ENCODE measurements around the gene HOXA9.

Gene HOXA9

DNA sequence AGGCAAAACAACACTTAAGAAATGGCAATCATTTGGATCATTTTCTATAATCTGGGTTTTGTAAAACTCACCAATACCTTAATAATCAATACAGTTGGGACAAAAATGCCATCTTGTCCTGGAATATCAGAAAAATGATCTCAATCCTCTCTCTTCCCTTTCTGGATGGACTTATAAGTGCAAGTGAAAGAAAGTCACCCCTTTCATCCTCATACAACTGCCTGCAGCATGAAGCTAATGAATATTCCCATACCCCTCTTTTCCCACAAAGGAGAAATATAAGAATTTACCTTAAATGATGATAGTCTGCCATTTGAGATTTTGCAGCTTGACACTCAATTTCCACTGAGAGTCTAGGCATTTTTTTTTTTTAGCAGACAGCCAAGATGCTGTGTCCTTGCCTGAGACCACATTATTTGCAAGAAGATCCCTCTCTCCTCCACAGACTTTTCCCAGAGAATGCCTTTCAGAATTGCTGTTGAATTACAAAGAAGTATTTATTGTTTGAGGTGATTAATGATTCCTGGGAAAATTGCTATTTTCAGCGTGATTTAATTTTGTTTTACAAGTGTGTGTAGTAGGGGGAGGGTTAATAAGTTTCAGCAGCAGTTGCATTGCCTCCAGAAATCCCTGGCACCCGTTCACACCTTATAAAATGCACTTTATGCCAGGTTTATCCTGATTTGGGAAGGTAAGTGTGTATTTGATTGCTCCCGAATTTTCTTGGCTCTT is 38.6 kb downstream of the HOXA9 start:
- DNase-seq (ENCODE audit: low read depth in 2 of 2): no peak

DNA sequence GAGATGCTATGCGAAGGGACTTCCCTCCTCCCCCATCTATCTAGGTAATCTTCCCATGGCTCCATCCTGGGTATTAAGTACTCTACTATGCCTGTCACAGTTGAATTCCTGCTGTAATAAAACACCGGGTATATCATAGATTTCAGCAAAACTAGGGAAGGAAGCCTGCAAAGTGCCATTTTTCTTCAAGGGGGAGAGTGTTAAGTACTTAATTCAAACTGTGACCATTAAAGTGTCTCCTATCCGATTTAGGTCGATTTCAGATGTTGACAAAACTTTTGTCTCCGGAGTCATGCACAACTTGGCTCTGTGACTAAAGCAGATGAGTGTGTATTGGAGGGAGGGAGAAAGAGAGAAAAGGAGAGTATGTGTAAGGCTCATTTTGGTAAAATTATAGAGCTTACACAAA is 39.3 kb downstream of the HOXA9 start:
- no peak for DNase-seq (ENCODE audit: low read depth in 2 of 2)

DNA sequence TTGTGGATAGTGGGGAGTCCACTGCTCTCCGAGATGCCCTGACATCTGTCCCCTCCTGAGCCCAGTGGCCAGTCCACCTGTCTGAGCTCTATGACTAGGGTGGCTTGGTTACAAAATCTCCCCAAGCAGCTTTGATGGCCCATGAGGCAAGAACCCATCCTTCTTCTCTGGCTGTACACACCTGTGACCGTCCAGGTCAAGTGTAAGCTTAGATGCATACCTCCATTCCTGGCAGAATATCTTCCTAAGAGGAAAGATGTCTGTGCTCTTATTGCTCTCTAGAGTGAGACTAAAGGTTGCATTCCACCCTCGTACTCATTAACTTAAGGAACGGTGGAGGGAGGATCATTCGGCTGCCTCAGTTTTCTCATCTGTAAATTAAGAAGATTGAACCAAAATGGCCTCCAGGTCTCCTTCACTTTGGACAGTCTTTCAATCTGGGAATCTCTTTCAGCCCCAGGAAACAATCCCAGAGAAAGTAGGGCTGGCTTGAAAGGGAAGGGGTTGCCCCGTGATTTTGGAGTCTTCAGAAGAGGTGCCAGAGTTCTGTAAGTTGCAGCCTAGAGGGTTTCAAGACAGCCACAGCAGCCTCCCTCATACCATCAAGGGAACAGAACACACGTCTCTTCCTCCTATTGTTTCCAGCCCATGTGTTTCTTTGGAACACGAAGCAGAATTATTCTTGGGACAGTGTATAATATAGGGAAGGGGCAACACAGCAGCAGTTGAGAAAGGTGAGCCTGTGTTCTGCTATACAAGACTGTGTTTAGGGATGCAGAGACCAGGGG is 40.2 kb downstream of the HOXA9 start:
- no peak for DNase-seq (ENCODE audit: low read depth in 2 of 2)

DNA sequence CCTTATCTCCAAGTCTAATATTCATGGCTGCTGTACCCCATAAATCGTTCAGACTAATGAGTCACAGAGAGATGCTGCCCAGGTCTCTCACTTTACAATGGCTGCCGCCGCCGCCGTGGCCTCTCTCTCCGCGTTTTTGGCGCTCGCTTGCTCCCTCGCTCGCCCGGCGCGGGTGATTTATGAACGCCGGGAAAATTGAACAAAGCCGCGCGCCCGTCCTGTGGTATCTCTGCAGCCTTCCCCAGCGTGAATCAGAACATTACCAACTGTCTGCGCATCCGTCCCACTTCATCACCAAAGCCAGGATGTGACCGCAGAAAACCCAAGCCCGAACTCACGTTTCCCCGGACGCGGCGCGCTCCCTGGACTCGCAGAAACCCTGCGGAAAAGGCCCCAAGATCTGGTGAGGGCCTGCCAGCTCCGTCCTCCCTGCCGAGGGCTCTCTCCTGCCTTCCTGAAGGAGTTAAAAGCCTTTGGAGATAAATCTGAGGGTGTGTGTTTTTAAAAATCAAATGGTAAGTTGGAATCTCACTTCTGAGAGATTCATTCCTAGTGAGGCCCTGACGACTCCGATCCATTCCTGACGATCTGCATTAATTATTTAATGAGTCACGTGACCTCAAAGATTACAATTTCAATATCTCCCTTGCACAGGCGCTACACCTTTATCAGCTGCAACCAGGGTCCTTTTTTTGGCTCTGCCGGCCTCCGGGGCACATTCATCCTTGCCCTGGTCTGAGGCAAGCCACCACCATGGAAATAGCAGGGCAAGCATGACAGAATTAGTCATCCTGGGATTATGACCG is 41.0 kb downstream of the HOXA9 start:
- DNase-seq (ENCODE audit: low read depth in 2 of 2): no peak

DNA sequence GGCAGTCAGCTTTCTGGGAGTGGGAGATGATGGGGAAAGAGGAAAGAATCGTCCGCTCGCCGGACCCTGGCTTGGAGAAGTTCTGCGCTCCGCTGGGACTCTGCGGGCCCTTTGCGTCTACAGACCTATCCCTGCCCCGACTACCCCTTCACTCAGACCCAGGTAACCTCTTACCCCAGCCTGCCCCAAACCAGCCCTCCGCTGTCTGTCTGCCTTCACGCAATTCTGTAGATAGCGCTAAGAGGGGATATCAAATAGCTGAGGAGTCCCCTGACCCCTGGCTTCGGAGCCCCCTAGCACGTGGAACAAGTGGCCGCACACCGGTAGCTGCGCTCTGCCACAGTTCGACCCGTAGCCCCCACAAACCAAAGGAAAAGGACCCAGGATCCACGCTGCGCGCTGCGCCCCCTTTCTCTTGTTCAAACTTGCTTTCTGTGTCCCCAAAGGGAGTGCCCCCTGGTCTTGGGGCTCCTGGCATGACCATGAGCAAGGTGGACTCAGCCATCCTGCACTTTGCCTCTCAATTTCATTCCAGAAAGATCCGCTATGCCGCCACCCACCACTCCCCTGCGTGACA is 41.8 kb downstream of the HOXA9 start:
- no peak for DNase-seq (ENCODE audit: low read depth in 2 of 2)

DNA sequence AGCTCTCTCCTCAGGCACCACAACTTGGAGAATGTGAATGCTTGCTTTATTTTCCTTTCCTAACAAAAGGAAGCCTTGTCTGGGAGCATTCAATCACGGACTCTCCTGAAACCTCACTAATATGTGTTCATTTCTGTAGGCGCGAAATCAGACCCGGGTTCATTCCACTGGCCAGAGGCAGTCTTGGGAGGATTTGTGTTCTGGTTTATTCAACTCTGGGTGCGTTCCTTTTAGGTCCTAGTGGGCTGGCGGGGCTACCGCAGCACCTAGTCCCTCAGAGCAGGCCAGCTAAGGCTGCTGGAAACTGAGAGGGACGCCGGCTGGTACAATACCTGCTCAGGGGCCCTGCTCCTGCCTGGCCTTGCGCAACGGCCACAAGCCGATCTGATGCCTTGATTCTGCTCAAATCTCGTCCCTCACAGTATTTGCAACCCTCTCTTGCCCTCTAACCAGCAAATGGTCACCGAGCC is 42.3 kb downstream of the HOXA9 start:
- DNase-seq (ENCODE audit: low read depth in 2 of 2): no peak

DNA sequence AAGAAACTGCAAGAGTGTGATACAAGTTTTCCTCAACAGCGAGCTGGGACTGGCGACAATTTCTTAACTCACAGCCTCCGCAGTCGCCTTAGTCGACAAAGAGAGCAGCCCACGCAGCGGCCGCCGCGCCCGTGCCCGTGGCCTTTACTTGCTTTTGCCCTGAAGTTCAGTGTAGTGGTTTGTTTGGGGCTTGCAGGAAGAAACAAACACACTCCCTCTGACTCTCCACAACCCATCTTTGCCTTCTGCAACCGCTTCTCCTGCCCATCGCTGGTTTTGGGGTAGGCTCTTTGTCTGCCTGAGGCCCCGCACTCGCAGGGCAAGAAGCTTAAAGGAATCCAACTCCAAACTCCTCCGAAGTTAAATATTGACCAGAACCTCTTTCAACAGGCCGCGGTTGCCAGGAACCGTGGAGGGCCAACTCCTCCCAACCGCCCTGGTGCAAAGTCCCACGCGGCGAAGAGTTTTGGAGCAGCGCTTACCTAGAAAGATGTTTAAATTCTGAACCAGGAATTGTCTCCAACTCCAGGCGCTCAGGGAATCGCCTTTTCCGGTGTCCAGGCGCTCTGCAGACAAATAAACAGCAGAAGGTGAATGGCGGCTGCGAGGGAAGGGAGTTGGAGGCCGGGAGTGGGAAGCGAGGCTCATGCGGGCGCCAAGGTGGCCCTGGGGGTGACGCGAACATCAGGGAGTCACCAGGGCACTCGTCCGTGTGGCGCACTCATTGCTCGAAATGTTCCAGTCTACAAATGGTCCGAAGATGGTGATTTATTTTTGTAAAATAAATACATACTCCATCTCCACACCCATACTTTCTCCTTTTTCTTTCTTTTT is 43.0 kb downstream of the HOXA9 start:
- DNase-seq (ENCODE audit: low read depth in 2 of 2): no peak

DNA sequence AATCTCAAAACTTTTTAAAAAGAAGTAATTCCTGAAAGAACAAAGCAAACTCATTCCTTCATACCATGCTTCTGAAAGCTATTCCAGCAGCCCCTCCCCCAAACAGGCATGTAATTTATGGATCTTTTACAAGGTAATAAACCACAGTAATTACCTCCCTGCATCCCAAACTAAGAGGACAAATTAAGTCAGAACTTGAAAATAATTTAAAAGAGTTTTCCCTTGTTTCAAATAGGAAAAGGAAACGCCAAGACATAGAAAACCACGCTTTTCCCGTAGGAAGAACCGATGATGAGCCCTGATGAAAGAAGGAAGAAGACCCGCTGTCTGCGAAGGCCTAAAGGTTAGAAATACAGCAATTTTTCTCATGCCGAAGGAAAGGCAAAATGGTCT is 43.7 kb downstream of the HOXA9 start:
- DNase-seq (ENCODE audit: low read depth in 2 of 2): no peak

DNA sequence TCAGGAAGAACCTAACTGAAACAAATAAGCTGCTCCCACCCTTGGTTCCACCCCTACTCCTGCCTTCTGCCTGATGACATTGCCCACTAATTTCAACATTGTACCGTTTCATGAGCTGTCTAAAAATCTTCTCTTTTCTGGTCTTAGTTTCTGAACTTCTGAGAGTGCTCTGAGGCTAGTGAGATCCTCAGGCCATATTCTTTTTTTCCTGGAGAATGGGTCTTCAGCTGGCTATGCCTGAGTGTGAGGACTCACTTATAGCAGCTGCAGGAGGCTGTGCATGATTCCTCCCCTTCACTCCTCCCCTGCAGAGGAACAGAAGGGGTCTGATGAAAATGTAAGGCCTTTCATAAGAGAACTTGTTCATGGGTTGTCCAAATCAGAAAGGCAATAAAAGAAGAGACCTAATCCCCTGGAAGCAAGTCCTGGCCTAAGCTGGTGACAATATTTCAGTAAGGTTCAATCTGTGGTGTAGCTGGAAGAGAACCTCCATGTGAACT is 45.9 kb downstream of the HOXA9 start:
- no peak for DNase-seq (ENCODE audit: low read depth in 2 of 2)

DNA sequence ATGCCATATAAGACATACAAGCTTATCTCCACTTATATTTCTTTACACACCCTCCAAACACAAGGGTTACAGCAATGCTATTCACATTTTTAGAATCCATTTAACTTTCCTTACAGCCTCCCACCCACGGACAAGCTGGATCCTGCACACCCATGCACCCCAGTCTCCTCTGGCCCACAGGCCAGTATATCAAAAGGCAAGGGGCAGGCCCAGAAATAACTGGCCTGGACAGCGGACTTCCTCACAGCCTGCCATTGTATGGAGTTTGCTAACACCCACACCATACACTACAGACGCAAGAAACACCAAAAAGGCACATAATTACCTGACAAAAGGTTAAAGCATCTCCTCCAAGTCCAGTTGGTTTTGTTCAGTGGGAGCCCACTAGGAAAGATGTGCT is 46.8 kb downstream of the HOXA9 start:
- DNase-seq (ENCODE audit: low read depth in 2 of 2): no peak

DNA sequence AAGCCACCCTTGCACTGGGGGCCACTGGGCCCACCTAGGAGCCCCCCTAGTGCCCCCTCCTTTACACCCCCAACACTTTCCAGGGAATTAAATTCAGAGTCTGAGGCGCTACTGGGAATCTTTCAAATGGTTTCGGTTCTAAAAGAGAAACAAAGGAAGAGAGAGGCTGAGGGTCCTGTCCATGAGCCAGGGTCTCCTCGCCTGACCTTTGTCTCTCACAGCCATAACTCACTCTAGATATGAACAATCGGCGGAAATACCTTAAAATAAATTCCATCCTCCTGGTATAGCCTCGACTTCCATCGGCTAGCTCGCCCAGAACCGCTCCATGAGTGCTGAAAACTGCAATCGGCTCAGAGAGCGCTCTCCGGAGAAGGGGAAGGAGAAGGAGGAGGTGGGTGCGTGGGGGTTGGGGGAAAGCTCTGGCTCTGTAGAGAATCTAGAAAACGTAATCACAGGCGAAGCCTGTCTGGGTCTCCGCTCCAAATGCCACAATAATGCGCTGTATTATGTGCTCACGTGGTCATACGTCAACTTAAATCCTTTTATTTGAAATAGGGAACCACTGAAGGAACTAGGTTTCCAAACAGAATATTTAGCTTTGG is 47.3 kb downstream of the HOXA9 start:
- DNase-seq (ENCODE audit: low read depth in 2 of 2): no peak

DNA sequence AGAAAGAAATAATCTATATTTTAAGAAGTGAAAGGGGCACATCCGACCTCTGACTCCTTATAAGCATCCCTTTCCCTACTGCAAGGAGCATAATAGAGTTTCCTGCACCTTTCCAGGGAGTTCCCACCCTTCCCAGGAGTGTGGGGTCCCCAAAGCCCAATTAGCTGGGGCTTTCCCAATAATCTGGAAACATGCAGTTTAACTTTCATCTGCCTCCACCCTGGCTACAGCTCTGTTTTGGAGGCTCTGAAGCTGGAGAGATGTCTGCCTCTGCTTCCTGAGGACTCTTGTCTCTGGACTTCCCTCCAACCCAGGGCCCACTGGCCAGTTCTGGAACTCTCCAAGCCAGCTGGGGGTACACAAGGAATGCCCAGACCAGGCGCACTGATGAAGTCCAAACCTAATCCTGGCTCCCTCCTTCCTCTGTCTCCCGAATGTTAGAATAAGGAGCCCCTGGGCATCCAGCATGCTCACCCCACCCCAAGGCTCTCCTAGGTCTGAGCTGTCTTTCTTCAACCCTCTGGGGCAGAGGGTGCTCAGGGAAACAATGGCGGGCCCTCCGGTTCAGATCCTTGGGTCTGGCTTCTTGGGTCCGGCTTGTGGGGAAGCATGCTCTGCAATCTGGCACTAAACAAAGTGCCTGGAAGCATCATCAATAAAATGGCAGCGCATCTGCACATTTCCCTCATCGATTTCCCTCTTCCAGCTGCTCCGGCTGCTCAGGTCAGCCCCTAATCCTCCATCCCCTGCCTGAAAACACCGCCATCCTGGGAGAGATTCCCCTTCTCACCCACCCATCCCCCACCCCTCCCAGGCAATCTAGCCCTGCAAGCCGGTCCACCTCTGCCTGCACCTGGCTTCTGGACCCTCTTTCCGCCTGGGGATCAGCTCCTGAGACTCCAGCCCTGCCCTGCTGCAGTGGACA is 48.1 kb downstream of the HOXA9 start:
- DNase-seq (ENCODE audit: low read depth in 2 of 2): no peak

DNA sequence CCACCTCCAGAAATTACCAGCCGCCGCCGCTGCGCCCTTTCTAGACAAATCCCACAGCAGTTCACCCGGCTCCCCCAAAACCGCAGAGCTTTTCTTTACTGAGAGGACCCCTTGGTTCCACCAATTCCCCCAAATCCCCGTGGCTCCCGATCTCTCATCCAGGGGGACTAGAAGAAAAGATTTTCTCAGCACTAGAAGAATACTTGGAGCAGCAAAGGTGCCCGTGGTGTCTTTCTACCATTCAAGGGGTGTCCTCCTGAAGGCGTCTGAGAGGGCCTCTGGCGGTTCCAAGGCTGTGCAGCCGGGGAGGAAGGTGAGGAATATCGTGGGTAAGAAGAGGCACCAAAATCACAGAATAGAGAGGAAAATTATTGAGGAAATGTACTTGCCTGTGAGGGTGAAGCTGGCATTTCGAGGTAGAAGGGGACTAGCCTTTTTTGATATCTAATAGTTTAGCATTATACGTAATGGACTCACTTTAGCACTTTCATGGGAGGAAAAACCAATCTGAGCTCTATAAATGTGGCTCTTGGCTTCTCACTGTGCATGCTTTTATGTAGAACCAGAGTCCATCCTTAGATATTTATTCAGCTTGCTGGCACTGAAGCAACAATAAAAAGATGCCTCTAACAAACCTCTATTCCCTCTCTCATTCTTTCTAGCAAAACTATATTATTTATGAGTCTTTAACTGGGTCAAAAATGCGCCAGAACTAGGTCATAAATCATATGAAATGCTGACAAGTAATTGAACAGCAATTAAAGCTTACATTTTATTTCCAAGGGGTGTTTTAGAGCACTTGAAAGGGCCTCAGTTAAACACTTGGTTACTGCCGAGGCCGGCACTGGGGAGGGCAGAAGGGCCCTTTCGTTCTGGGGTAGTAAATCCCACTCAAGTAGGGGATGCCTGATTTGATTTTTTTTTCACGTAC is 49.0 kb downstream of the HOXA9 start:
- no peak for DNase-seq (ENCODE audit: low read depth in 2 of 2)

DNA sequence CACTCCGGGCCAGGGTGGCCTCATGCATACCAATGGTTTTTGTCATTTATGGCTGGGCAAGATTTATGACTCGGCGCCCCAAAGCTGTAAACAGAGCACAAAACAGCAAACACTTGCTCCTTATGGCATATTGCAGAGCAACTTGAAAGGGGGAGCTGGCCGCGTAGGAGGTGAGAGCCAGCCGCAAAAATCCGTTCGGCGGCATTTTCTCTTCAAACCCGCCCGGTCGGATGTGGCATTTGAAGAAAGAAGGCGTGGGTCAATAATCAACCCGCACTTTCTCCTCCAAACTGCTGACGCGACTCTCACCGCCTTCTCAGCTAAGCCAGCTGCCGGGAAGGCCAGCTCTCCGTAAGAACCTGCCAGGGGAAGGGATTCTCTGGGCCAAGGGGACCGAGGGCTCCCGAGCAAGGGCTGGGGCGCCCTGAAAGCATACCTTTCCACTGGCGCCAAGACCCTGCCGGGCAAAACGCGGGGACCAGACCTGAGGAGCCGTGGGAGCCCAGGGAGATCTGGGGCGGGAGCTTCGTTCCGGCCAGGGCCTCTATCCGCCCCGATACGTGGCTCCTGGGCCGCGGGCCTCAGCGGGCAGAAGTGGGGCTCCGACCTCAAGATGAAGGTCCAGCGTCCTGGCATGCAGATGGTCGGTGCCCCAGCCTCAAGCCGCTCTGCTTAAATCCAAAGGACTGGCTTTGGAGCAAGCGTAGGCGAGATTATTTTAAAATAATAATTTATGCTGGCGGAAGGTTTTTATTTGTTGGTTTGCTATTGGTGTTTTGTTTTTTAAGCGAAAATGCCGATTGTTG is 49.9 kb downstream of the HOXA9 start:
- DNase-seq (ENCODE audit: low read depth in 2 of 2): no peak

DNA sequence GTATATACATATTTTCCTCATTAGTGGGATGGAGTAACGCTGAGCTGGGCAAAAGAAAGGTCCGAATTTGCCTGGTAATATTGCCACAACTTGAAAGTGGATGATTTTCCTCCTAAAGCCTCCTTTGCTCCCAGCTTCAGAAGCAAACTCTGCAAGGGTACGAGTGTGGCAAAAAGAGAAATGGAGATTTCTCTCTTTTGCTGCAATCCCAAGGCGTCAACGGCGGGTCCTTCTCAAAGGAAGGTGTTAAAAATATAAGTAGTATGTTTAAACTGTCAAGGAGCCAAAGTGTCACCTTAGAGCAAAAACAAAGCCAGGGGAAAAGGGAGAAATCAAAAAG is 50.5 kb downstream of the HOXA9 start:
- no peak for DNase-seq (ENCODE audit: low read depth in 2 of 2)

DNA sequence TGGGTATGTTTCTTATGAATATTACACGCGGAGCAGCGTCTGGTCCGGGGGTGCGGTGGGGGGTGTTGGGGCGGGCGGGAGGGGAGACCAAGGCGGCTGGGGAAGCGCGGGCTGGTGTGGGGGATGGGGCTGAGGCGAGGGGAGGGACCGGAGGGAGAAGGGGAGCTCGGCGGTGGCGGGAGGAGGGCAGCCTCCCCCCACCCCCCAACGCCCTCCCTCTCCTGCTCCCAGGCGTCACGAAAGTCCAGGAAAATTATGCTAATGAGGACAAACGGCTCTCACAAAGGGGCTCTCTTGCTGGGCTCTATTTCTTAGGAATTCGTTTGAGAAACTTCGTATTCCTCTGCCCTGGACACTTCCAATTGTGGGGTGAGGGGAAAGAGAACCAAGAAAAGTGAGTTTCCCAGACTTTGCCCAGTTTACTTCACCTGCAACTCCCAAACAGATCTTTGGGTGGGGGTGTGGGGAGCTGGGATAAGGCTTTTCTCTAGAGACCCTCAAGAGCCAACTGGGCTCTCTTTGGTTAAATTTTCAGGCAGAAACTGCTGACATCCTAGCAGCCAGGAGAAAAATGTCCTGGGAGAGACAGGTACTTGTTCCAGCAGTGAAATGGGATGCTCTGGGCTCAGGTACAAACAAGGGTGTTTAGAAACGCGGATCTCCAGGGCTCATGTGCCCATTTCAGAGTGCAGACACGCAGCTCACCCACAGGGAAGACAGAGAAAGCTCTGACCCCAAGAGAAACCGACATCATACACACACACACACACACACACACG is 51.2 kb downstream of the HOXA9 start:
- DNase-seq (ENCODE audit: low read depth in 2 of 2): no peak

Data from activated CD8-positive, alpha-beta memory T cell treated with anti-CD3 and anti-CD28 coated beads for 4 hours (primary cell).